ENCODE measurements around the gene PTER.

PTER gene, protein sequence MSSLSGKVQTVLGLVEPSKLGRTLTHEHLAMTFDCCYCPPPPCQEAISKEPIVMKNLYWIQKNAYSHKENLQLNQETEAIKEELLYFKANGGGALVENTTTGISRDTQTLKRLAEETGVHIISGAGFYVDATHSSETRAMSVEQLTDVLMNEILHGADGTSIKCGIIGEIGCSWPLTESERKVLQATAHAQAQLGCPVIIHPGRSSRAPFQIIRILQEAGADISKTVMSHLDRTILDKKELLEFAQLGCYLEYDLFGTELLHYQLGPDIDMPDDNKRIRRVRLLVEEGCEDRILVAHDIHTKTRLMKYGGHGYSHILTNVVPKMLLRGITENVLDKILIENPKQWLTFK

DNA sequence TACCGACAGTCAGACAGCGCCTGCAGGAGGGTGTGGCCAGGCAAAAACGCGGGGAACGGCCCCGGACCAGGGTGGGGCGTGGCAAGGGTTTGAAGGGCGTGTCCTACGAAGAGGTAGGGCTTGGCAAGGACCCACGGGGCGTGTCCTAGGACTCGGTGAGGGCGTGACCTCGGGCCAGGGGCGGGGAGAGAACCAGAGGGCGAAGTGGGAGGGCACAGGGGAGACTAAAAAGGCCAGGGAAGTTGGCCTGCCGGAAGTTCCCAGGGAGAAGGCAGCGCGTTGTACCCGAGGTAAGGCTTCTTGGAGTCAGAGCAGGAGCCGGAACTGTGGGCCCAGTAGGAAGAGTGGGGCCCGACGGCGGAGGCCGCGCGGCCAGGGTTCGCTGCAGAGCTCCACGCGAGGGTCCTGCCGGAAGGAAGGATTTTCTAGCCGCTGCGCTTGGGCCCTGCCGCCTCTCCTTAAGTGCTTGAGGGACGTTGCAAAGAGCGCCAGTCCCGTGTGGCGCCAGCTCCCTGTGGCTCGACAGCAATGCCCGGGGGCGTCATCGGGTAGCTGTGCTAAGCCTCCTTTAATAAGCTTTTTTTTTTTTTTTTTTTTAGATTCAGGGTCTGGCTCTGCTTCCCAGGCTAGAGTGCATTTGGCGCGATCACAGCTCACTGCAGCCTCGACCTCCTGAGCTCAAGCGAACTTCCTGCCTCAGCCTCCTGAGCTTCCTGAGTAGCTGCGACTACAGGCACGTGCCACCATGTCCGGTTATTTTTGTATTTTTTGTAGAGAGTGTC is at the start of gene PTER:
PTER (plus strand) TSS at position 253 of the 782 bp plus-strand sequence. CDS start 47,375 bp downstream, outside the sequence.
- TF ChIP-seq, protein P1, sequence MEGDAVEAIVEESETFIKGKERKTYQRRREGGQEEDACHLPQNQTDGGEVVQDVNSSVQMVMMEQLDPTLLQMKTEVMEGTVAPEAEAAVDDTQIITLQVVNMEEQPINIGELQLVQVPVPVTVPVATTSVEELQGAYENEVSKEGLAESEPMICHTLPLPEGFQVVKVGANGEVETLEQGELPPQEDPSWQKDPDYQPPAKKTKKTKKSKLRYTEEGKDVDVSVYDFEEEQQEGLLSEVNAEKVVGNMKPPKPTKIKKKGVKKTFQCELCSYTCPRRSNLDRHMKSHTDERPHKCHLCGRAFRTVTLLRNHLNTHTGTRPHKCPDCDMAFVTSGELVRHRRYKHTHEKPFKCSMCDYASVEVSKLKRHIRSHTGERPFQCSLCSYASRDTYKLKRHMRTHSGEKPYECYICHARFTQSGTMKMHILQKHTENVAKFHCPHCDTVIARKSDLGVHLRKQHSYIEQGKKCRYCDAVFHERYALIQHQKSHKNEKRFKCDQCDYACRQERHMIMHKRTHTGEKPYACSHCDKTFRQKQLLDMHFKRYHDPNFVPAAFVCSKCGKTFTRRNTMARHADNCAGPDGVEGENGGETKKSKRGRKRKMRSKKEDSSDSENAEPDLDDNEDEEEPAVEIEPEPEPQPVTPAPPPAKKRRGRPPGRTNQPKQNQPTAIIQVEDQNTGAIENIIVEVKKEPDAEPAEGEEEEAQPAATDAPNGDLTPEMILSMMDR (IDR thresholded peaks at IDR 0.05): no peak
- H2AFZ ChIP-seq: peak within 1 kb of the TSS; percentile 66
- H3K4me2 ChIP-seq (ENCODE audit: low read length): peak within 1 kb of the TSS; percentile 55
- H3K4me3 ChIP-seq (ENCODE audit: low read depth, low read length): peak within 1 kb of the TSS; percentile 48
- no peak within 1 kb of the TSS for H3K27ac ChIP-seq
- H3K9me3 ChIP-seq (ENCODE audit: control insufficient read depth, low read length): no peaks in the 10 kb centered on the region
- H3K27me3 ChIP-seq (ENCODE audit: control insufficient read depth, insufficient read depth, low read length): no peaks in the 10 kb centered on the region
- H3K9ac ChIP-seq: no peak within 1 kb of the TSS
- no peaks in the 10 kb centered on the region for H3K4me1 ChIP-seq
- no peaks in the 10 kb centered on the region for H3K79me2 ChIP-seq
- no peaks in the 10 kb centered on the region for H3K36me3 ChIP-seq (ENCODE audit: control insufficient read depth, insufficient read depth, low read length)

DNA sequence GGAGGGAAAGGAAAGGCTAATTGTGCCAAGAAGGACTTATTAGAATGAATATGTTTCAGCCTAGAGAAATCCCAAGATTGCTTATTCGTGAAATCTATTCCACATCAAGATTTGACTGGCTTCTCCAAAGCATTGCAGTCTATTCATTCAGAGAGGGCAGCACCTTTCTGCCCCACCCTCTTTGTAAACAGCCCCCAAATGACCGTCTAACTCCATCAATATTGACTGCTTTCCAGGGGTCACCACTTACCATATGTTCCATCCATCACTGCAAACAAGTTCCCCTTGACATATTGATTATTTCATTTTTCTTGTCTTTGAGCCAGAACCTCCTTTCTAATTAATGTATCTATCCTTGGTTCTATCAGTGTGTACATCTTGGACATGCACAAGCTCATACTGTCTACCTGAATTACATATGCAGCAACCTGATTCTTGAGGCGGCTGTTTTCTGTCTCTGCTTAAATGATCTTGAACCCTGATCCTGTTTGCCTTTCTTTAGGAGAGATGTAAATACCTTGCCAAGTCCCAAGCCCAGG is 44.2 kb upstream of the PTER start:
- no peaks in the 10 kb centered on the region for H3K4me1 ChIP-seq
- H3K4me2 ChIP-seq (ENCODE audit: low read length): no peak overlapping the region
- TF ChIP-seq, protein P1 (IDR thresholded peaks at IDR 0.05): no peak
- H3K9me3 ChIP-seq (ENCODE audit: control insufficient read depth, low read length): no peaks in the 10 kb centered on the region
- no peaks in the 10 kb centered on the region for H3K79me2 ChIP-seq
- no peak overlapping the region for H3K27ac ChIP-seq
- no peak overlapping the region for H3K4me3 ChIP-seq (ENCODE audit: low read depth, low read length)
- no peak overlapping the region for H2AFZ ChIP-seq
- H3K36me3 ChIP-seq (ENCODE audit: control insufficient read depth, insufficient read depth, low read length): no peaks in the 10 kb centered on the region
- no peaks in the 10 kb centered on the region for H3K27me3 ChIP-seq (ENCODE audit: control insufficient read depth, insufficient read depth, low read length)
- no peak overlapping the region for H3K9ac ChIP-seq

- Histone ChIP-seq H3K36me3 (ENCODE audit: control insufficient read depth, insufficient read depth, low read length) (no peaks in the 10 kb centered on the region), H3K9me3 (ENCODE audit: control insufficient read depth, low read length) (no peaks in the 10 kb centered on the region), H3K9ac (no peak overlapping the region), H3K79me2 (no peaks in the 10 kb centered on the region), H3K4me3 (ENCODE audit: low read depth, low read length) (no peak overlapping the region), H3K27ac (no peak overlapping the region), H3K4me1 (no peaks in the 10 kb centered on the region), H3K27me3 (ENCODE audit: control insufficient read depth, insufficient read depth, low read length) (no peaks in the 10 kb centered on the region), H3K4me2 (ENCODE audit: low read length) (no peak overlapping the region), H2AFZ (no peak overlapping the region)
- TF ChIP-seq, protein P1 (IDR thresholded peaks at IDR 0.05): no peak
Observed at GRCh38 chr10:16393271-16393858, 43.4 kb upstream of the PTER start.

DNA sequence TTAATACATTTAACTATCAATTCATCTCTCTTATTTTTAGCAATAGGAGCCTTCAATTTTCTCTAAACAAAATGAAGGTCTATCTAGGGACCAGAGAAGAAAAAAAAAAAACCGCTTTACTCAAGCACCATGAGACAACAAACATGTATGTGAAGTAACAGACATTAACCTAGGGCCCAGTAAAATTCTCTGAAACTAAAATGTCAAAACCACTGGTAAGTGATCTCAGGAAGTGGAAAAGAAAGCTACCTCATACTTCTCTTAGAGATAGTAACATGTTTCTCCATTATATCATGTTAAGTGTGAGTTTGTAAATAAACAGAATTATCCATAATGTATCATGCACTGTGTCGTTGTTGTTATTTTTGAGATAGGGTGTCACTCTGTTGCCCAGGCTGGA is 35.4 kb upstream of the PTER start:
- Histone ChIP-seq H3K9ac (no peak overlapping the region), H3K36me3 (ENCODE audit: control insufficient read depth, insufficient read depth, low read length) (no peaks in the 10 kb centered on the region), H3K9me3 (ENCODE audit: control insufficient read depth, low read length) (no peaks in the 10 kb centered on the region), H3K4me2 (ENCODE audit: low read length) (no peak overlapping the region), H3K27me3 (ENCODE audit: control insufficient read depth, insufficient read depth, low read length) (no peaks in the 10 kb centered on the region), H3K4me3 (ENCODE audit: low read depth, low read length) (no peak overlapping the region), H3K79me2 (no peaks in the 10 kb centered on the region), H2AFZ (no peak overlapping the region), H3K27ac (no peak overlapping the region), H3K4me1 (no peaks in the 10 kb centered on the region)
- TF ChIP-seq, protein P1 (IDR thresholded peaks at IDR 0.05): no peak
